HG03159 (cell line): Measurements from ENCODE around the gene CDK8.

Experiments used
- ATAC-seq: cut with Tn5 transposase; IDR thresholded peaks from one replicate; pipeline ENCODE4 v1.9.1; 2021; ENCODE audit warnings: mild to moderate bottlenecking, moderate library complexity; ENCODE audit not compliant: unreplicated experiment

Gene CDK8

DNA sequence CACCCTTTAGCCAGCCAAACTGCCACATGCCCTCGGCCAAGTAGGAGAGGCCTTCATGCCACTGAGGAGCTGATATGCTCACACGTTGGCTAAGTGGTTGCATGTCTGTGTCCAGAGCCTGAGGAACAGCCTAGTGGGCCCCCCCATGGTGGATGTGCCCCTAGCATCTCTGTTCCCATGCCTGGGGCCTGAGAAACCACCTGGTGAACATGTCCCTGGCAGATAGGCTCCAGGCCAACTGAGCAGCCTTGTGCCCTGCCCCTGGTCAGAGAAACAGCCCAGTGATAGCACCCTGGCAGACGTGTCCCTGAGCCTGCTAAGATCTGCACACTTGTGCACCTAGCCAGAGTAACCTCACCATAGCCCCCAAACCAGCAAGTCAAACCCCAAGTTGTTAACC, 181.7 kb downstream of the CDK8 start:
- ATAC-seq = no peak

GRCh38 chr13:26436914-26437313, 183.0 kb downstream of the CDK8 start:
- no peak for ATAC-seq

GRCh38 chr13:26440111-26440510, 186.2 kb downstream of the CDK8 start:
- ATAC-seq = no peak

DNA sequence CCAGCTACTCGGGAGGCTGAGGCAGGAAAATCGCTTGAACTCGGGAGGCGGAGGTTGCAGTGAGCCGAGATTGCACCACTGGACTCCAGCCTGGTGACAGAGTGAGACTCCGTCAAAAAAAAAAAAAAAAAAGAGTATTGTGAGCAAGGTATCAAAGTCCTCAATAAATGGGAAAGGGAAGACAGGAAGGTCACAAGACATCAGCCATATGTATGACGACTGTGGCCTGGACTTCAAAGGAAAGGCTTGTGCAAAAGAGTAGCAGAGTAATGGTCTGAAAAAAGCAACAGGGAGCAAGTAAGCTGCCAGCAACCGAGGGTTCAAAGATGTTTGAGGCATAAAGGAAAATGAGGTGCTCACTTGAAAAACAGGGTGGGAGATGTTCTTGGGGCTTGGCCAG, 187.5 kb downstream of the CDK8 start:
- ATAC-seq = no peak

- ATAC-seq = no peak
Measured at GRCh38 chr13:26442541-26442940, 188.6 kb downstream of the CDK8 start.

DNA sequence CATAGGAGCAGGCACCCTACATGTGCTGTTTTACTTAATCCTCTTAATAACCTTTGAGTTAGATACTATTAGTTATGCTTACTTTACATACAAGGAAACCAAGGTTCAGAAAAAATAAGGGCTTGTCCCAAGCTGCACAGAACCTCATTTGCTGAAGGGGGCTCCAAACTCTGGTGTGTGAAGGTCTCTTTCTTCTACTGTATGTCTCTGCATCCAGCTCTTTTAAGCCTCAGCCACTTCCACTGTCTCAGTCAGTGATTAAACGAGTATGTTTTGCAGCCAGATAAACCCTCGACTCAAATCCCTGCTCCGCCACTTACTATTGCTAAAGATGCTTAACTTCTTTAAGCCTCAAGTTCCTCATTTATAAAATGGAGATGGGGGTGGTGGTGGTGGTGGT, 191.2 kb downstream of the CDK8 start:
- no peak for ATAC-seq

- ATAC-seq = no peak
Measured at GRCh38 chr13:26446751-26447150, 192.8 kb downstream of the CDK8 start.

GRCh38 chr13:26448032-26448431, 194.1 kb downstream of the CDK8 start:
- ATAC-seq = no peak

DNA sequence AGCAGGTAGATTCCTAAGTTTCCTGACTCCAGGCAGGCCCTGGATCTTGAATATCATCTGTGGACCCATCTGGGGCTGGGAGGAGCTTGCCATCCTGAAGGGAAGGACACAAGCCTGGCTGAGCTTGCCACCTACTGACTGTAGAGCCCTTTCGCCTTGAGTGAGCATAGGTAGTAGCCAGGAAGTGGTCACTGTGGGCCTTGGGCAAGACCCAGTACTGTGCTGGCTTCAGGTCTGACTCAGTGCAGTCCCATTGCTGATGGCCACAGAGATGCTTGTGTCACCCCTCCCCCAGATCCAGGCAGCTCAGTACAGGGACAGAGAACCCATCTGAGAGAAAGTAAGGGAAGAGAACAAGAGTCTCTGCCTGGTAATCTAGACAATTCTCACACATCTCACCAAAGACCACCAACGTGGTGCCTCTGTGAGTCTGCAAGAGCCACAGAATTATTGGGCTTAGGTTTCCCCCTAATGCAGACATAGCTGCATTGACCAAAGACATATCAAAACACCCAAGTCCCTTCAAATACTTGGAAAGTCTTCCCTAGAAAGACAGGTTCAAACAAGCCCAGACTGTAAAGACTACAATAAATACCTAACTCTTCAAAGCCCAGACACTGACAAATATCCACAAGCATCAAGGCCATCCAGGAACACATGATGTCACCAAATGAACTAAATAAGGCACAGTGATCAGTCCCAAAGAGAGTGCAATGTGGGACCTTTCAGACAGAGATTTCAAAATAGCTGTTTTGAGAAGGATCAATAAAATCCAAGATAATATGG, 195.3 kb downstream of the CDK8 start:
- no peak for ATAC-seq
